HG03196 (cell line): ENCODE measurements around the gene POLN.

ENCODE experiments used
- ATAC-seq: cut with Tn5 transposase; IDR thresholded peaks from one replicate; pipeline ENCODE4 v1.9.1; 2021; ENCODE audit not compliant: unreplicated experiment

Gene POLN

GRCh38 chr4:2087170-2087569 lies 154.8 kb downstream of the POLN start:
- no peak for ATAC-seq

GRCh38 chr4:2085496-2085901 lies 156.4 kb downstream of the POLN start:
- no peak for ATAC-seq

- no peak for ATAC-seq
These were observed 157.6 kb downstream of the POLN start for GRCh38 chr4:2084316-2084715.

- no peak for ATAC-seq
These were observed 158.1 kb downstream of the POLN start for GRCh38 chr4:2083826-2084160.

- ATAC-seq, result no peak
These were observed 158.7 kb downstream of the POLN start for GRCh38 chr4:2083116-2083825.

- no peak for ATAC-seq
These were observed 159.3 kb downstream of the POLN start for GRCh38 chr4:2082627-2083026.

- ATAC-seq, result no peak
These were observed 159.8 kb downstream of the POLN start for GRCh38 chr4:2082118-2082517.

- ATAC-seq, result no peak
These were observed 160.4 kb downstream of the POLN start for GRCh38 chr4:2081540-2081939.

GRCh38 chr4:2080429-2081300 lies 161.3 kb downstream of the POLN start:
- no peak for ATAC-seq

- no peak for ATAC-seq
These were observed 162.0 kb downstream of the POLN start for GRCh38 chr4:2079926-2080325.

- no peak for ATAC-seq
These were observed 162.9 kb downstream of the POLN start for GRCh38 chr4:2079006-2079405.

- no peak for ATAC-seq
These were observed 163.3 kb downstream of the POLN start for GRCh38 chr4:2078584-2078983.

GRCh38 chr4:2077537-2078460 lies 164.1 kb downstream of the POLN start:
- ATAC-seq, result no peak

GRCh38 chr4:2076908-2077536 lies 164.9 kb downstream of the POLN start:
- no peak for ATAC-seq

- no peak for ATAC-seq
These were observed 165.7 kb downstream of the POLN start for GRCh38 chr4:2075987-2076907.

GRCh38 chr4:2075171-2075986 lies 166.5 kb downstream of the POLN start:
- no peak for ATAC-seq

GRCh38 chr4:2074588-2074987 lies 167.3 kb downstream of the POLN start:
- no peak for ATAC-seq

GRCh38 chr4:2073808-2074481 lies 168.0 kb downstream of the POLN start:
- no peak for ATAC-seq
